DOHH2 (cell line): ENCODE results near the gene CTSW.

Experiments
- H3F3A ChIP-seq: fragments of 200-600 bp; sonication (generic), shearing (Covaris generic); 2 replicates; pipeline ENCODE4 v1.6.0; 2016; ENCODE audit warnings: antibody characterized with exemption, mild to moderate bottlenecking; ENCODE audit not compliant: control insufficient read depth, insufficient read depth
- H3K27ac ChIP-seq: fragments of 200-600 bp; sonication (generic); 2 replicates; pipeline ENCODE4 v1.5.1; 2014; ENCODE audit warnings: low read depth, mild to moderate bottlenecking, low read length, moderate library complexity
- H3K27me3 ChIP-seq: fragments of 200-600 bp; sonication (generic); 2 replicates; pipeline ENCODE4 v1.6.1; 2014; ENCODE audit warnings: mild to moderate bottlenecking, low read length, mixed read lengths; ENCODE audit not compliant: control insufficient read depth
- H3K36me3 ChIP-seq: fragments of 200-600 bp; sonication (generic); 2 replicates; pipeline ENCODE4 v1.6.1; 2014; ENCODE audit warnings: mild to moderate bottlenecking, low read length, moderate library complexity, mixed read lengths; ENCODE audit not compliant: control insufficient read depth
- H3K4me1 ChIP-seq: fragments of 200-600 bp; sonication (generic); 2 replicates; pipeline ENCODE4 v1.6.1; 2014; ENCODE audit warnings: mild to moderate bottlenecking, low read length, mixed read lengths; ENCODE audit not compliant: control insufficient read depth
- H3K4me2 ChIP-seq: fragments of 200-600 bp; sonication (generic); 2 replicates; pipeline ENCODE4 v1.6.0; 2014; ENCODE audit warnings: mild to moderate bottlenecking, low read length, moderate library complexity
- H3K4me3 ChIP-seq: fragments of 200-600 bp; sonication (generic); 2 replicates; pipeline ENCODE4 v1.5.1; 2014; ENCODE audit warnings: mild to moderate bottlenecking, low read length, mixed read lengths
- H3K79me2 ChIP-seq: fragments of 200-600 bp; sonication (generic); 2 replicates; pipeline ENCODE4 v1.6.1; 2014; ENCODE audit warnings: mild to moderate bottlenecking, low read length, mixed read lengths; ENCODE audit not compliant: control insufficient read depth
- H3K9me2 ChIP-seq: fragments of 200-600 bp; sonication (generic); replicated peaks from 2 replicates; pipeline ENCODE4 v1.6.1; 2014; ENCODE audit warnings: mild to moderate bottlenecking, low read length, mixed read lengths; ENCODE audit not compliant: control insufficient read depth
- H3K9me3 ChIP-seq: fragments of 200-600 bp; sonication (generic); 2 replicates; pipeline ENCODE4 v1.6.1; 2014; ENCODE audit warnings: antibody characterized with exemption, low read length, mixed read lengths; ENCODE audit not compliant: control insufficient read depth, insufficient read depth
- H4K20me1 ChIP-seq: fragments of 200-600 bp; sonication (generic); 2 replicates; pipeline ENCODE4 v1.6.0; 2014; ENCODE audit warnings: low read depth, mild to moderate bottlenecking, antibody characterized with exemption, low read length, moderate library complexity; ENCODE audit not compliant: control insufficient read depth, insufficient read depth
- CTCF ChIP-seq: fragments of 200-600 bp; sonication (generic); IDR thresholded peaks from one replicate; pipeline ENCODE4 v1.5.1; 2014; ENCODE audit warnings: antibody characterized with exemption, mild to moderate bottlenecking, low read depth, low read length; ENCODE audit not compliant: poor library complexity, severe bottlenecking
- EZH2phosphoT487 ChIP-seq: fragments of 200-600 bp; sonication (generic); IDR thresholded peaks from 2 replicates; pipeline ENCODE4 v1.6.1; 2017; ENCODE audit warnings: borderline replicate concordance, mild to moderate bottlenecking, antibody characterized with exemption, low read length, moderate library complexity, mixed read lengths

The CTSW gene

GRCh38 chr11:65886826-65887722 lies 7.4 kb downstream of the CTSW start:
- Histone ChIP-seq H3K27ac (no peak overlapping the region), H3K27me3 (no peaks in the 10 kb centered on the region), H4K20me1 (0 out of 2 replicates have a peak, but pooled peaks cover 2% of the 10 kb centered on the region), H3K36me3 (peaks cover 62% of the 10 kb centered on the region), H3K9me2 (no peaks in the 10 kb centered on the region), H3K79me2 (peaks cover 26% of the 10 kb centered on the region), H3K4me3 (peak overlapping the region; percentile 93), H3K4me1 (peaks cover 51% of the 10 kb centered on the region), H3F3A (peaks cover 23% of the 10 kb centered on the region), H3K4me2 (peak overlapping the region; percentile 95), H3K9me3 (no peaks in the 10 kb centered on the region)
- TF ChIP-seq EZH2phosphoT487 (no peak), CTCF (no peak)

- Histone ChIP-seq H3K9me3 (no peaks in the 10 kb centered on the region), H3K36me3 (peaks cover 58% of the 10 kb centered on the region), H3K4me1 (peaks cover 57% of the 10 kb centered on the region), H3K4me3 (peak overlapping the region; percentile 93), H3K4me2 (peak overlapping the region; percentile 95), H3K27me3 (no peaks in the 10 kb centered on the region), H4K20me1 (0 out of 2 replicates have a peak, but pooled peaks cover 3% of the 10 kb centered on the region), H3F3A (peaks cover 24% of the 10 kb centered on the region), H3K27ac (peak overlapping the region; percentile 88; the same call in 1 of the 2 replicates), H3K79me2 (peaks cover 33% of the 10 kb centered on the region), H3K9me2 (no peaks in the 10 kb centered on the region)
- TF ChIP-seq CTCF: no peak
- no peak for TF ChIP-seq EZH2phosphoT487
Measured at GRCh38 chr11:65887723-65888162, 8.1 kb downstream of the CTSW start.

- Histone ChIP-seq H3K4me3 (peak within 1 kb of the TSS; percentile 93), H3K4me2 (peak within 1 kb of the TSS; percentile 95), H4K20me1 (0 out of 2 replicates have a peak, but pooled peaks cover 3% of the 10 kb centered on the region), H3K79me2 (peaks cover 37% of the 10 kb centered on the region), H3K9me2 (no peaks in the 10 kb centered on the region), H3K27me3 (no peaks in the 10 kb centered on the region), H3K36me3 (peaks cover 53% of the 10 kb centered on the region), H3K4me1 (peaks cover 62% of the 10 kb centered on the region), H3K9me3 (no peaks in the 10 kb centered on the region), H3F3A (peaks cover 24% of the 10 kb centered on the region), H3K27ac (peak within 1 kb of the TSS; percentile 88)
- no peak for TF ChIP-seq EZH2phosphoT487
- TF ChIP-seq CTCF: peak; percentile 83
Measured at GRCh38 chr11:65888163-65888814, 8.7 kb downstream of the CTSW start, which contains the start of gene FIBP. TSS of gene FIBP (minus strand) at chr11:65888471. CDS start at chr11:65888418, 53 bp downstream.
